ENCODE results near the gene CCT5. TPM values are rescaled to one million over a fixed set of nuclear protein-coding genes. Genes with fewer than 3 reads are reported as not detected.

CCT5 gene
- total RNA-seq, 1 experiment from 2014 or later: 532 TPM

- Histone ChIP-seq H2BK5ac (ENCODE audit: insufficient read length, low read length) (no peak overlapping the region), H2BK20ac (ENCODE audit: low read depth, low read length, poor library complexity, severe bottlenecking) (no peak overlapping the region), H3K79me1 (ENCODE audit: insufficient read depth, low read depth, low read length, poor library complexity, severe bottlenecking) (no peaks in the 10 kb centered on the region), H3K56ac (ENCODE audit: insufficient read length, low read depth, low read length) (no peak overlapping the region), H3K4ac (ENCODE audit: low read depth, low read length) (no peak overlapping the region), H4K8ac (replicated peaks; ENCODE audit: insufficient read length, low read depth, low read length) (no peak overlapping the region), H2BK120ac (ENCODE audit: low read depth, low read length, poor library complexity, severe bottlenecking) (no peak overlapping the region), H2BK15ac (ENCODE audit: low read depth, low read length) (no peak overlapping the region), H3K18ac (ENCODE audit: insufficient read length, low read depth, low read length) (no peak overlapping the region), H3T11ph (ENCODE audit: low read length) (no peak overlapping the region), H3K4me2 (ENCODE audit: insufficient read depth, insufficient read length, low read length) (no peak overlapping the region), H3K27ac (ENCODE audit: insufficient read length, low read depth, low read length) (no peak overlapping the region), H2BK12ac (ENCODE audit: insufficient read length, low read depth, low read length) (no peak overlapping the region), H2AFZ (ENCODE audit: low read length) (no peak overlapping the region), H3K9ac (ENCODE audit: extremely low read depth, insufficient read length, low read length) (no peak overlapping the region), H3K9me3 (ENCODE audit: control insufficient read depth, low read depth, low read length) (no peaks in the 10 kb centered on the region), H2AK5ac (ENCODE audit: insufficient read length, low read length) (no peak overlapping the region), H3K4me1 (ENCODE audit: insufficient read depth, low read length) (no peaks in the 10 kb centered on the region), H4K5ac (ENCODE audit: insufficient read length, low read depth, low read length) (no peak overlapping the region), H3K27me3 (ENCODE audit: insufficient read depth, low read length) (no peaks in the 10 kb centered on the region), H4K91ac (ENCODE audit: insufficient read length, low read depth, low read length) (no peak overlapping the region), H3K23ac (ENCODE audit: insufficient read length, low read depth, low read length) (no peak overlapping the region), H3K79me2 (ENCODE audit: insufficient read depth, low read length) (no peaks in the 10 kb centered on the region), H3K23me2 (ENCODE audit: insufficient read length, low read depth, low read length, poor library complexity, severe bottlenecking) (no peaks in the 10 kb centered on the region), H4K20me1 (ENCODE audit: control insufficient read depth, insufficient read depth, insufficient read length) (no peaks in the 10 kb centered on the region), H3K14ac (ENCODE audit: insufficient read depth, low read length) (no peak overlapping the region)
- Mint-ChIP-seq H3K9me3 (no peaks in the 10 kb centered on the region), H3K4me1 (peaks cover 9 to 10% of the 10 kb centered on the region in 2 experiments), H3K36me3 (ENCODE audit: insufficient read depth in 1 of 3, low read depth in 3 of 3) (no peaks in the 10 kb centered on the region), H3K4me3 (no peak overlapping the region), H3K27ac (no peak overlapping the region; a peak in 1 of 7 replicates), H3K27me3 (ENCODE audit: low read depth) (no peaks in the 10 kb centered on the region)
- DNase-seq: no peak
- no CpG with 5 or more reads among the region's 2 CpGs for WGBS (ENCODE audit: extremely low coverage, insufficient read length, low lambda C conversion rate)
- no peak for TF ChIP-seq CTCF (conservative IDR thresholded peaks at IDR 0.05)
Measured at GRCh38 chr5:10214041-10214440, 36.0 kb upstream of the CCT5 start.

All from H9 (cell line).